ENCODE results near the gene AQP4. TPM values are rescaled to one million over a fixed set of nuclear protein-coding genes. Genes with fewer than 3 reads are reported as not detected.

AQP4 gene, protein sequence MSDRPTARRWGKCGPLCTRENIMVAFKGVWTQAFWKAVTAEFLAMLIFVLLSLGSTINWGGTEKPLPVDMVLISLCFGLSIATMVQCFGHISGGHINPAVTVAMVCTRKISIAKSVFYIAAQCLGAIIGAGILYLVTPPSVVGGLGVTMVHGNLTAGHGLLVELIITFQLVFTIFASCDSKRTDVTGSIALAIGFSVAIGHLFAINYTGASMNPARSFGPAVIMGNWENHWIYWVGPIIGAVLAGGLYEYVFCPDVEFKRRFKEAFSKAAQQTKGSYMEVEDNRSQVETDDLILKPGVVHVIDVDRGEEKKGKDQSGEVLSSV
- 0.18 TPM for polyA plus RNA-seq (2013, experiment 1 of 2)
- 0.20 TPM for polyA plus RNA-seq (2013, experiment 2 of 2)

DNA sequence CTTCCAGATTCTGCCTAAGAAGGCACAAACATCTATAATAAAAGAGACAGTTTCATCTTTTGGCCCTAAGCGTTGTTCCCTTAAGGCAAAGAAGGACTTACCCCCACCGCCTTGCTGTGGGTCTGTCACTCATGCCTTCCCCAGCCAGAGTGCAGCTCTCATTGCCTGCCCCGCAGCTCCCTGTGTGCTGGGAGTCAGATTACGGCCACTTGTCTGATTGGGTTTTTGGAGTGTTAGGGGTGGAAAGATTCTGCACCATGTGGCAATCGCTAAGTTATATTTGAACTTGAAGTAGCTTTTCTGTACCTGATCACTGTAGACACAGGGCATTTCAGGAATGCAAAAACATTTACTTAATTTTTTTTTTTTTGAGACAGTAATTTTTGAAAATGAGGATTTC lies at the start of gene AQP4:
TSS of gene AQP4 (minus strand) at position 151 of the 400 bp plus-strand sequence. CDS start at position 133, 18 bp downstream.
- WGBS, 2 experiments (ENCODE audit: insufficient coverage in 2 of 2), result 44 to 55% methylated on average over 2 to 4 of the region's 5 CpGs
- Histone ChIP-seq H3K36me3 (ENCODE audit: control insufficient read depth, insufficient read depth, low read length) (no peaks in the 10 kb centered on the region), H3K4me1 (ENCODE audit: control insufficient read depth, insufficient read depth, low read length, poor library complexity, severe bottlenecking) (no peaks in the 10 kb centered on the region), H3K27ac (ENCODE audit: low read depth, low read length, severe bottlenecking) (no peak within 1 kb of the TSS), H3K4me3 (ENCODE audit: extremely low read depth, insufficient read depth, low read length, poor library complexity, severe bottlenecking) (no peak within 1 kb of the TSS), H3K9me3 (ENCODE audit: control insufficient read depth, low read length) (no peaks in the 10 kb centered on the region)

- Histone ChIP-seq H3K9me3 (ENCODE audit: control insufficient read depth, low read length) (no peaks in the 10 kb centered on the region), H3K27ac (ENCODE audit: low read depth, low read length, severe bottlenecking) (no peak overlapping the region), H3K36me3 (ENCODE audit: control insufficient read depth, insufficient read depth, low read length) (no peaks in the 10 kb centered on the region), H3K4me1 (ENCODE audit: control insufficient read depth, insufficient read depth, low read length, poor library complexity, severe bottlenecking) (peaks cover 3% of the 10 kb centered on the region), H3K4me3 (ENCODE audit: extremely low read depth, insufficient read depth, low read length, poor library complexity, severe bottlenecking) (no peak overlapping the region)
- 57 to 100% methylated on average over 1 to 2 of the region's 4 CpGs for WGBS, 2 experiments (ENCODE audit: insufficient coverage in 2 of 2)
Observed at GRCh38 chr18:26911840-26912239, 46.3 kb upstream of the AQP4 start.

DNA sequence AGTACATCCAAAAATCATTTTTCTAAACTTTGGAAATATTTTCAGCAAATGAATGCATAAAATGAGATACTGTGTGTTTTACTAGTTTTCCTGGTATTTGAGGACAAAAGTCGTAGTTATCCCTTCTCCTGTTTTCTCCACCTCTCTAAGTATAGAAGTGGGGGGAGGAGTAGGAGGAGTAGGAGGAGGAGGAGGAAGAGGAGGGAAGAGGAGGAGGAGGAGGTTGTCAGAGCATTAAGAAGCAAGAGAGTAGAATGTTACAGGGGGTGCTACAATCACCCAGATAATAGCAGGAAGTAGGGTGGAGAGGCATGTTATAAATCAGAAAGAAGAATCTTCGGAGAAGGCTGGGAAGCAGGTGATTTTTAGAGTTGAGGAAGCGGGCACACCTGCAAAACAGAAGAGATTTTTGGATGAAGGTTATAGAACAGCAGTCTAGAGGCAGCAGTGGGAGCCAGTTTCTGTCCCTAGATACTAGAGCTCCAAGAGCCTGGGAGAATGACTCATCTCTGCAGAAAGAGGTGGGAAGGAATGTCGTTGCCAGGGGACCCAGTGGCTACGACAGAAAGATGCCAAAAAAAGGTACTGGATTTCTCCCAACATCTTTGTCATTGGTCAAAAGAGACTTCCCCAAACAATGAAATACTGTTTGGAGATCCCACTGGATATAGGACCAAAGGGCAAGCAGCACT lies 44.2 kb upstream of the AQP4 start:
- 32 to 70% methylated on average over 3 of the region's 5 CpGs for WGBS, 2 experiments (ENCODE audit: insufficient coverage in 2 of 2)
- H3K4me3 ChIP-seq (ENCODE audit: extremely low read depth, insufficient read depth, low read length, poor library complexity, severe bottlenecking), result no peak overlapping the region
- no peaks in the 10 kb centered on the region for H3K9me3 ChIP-seq (ENCODE audit: control insufficient read depth, low read length)
- H3K27ac ChIP-seq (ENCODE audit: low read depth, low read length, severe bottlenecking), result no peak overlapping the region
- H3K36me3 ChIP-seq (ENCODE audit: control insufficient read depth, insufficient read depth, low read length), result no peaks in the 10 kb centered on the region
- peaks cover 3% of the 10 kb centered on the region for H3K4me1 ChIP-seq (ENCODE audit: control insufficient read depth, insufficient read depth, low read length, poor library complexity, severe bottlenecking)

- Histone ChIP-seq H3K36me3 (ENCODE audit: control insufficient read depth, insufficient read depth, low read length) (no peaks in the 10 kb centered on the region), H3K27ac (ENCODE audit: low read depth, low read length, severe bottlenecking) (no peak overlapping the region), H3K4me3 (ENCODE audit: extremely low read depth, insufficient read depth, low read length, poor library complexity, severe bottlenecking) (no peak overlapping the region), H3K4me1 (ENCODE audit: control insufficient read depth, insufficient read depth, low read length, poor library complexity, severe bottlenecking) (peaks cover 3% of the 10 kb centered on the region), H3K9me3 (ENCODE audit: control insufficient read depth, low read length) (peaks cover 2% of the 10 kb centered on the region)
- whole genome bisulfite sequencing, 2 experiments (ENCODE audit: insufficient coverage in 2 of 2), result 67% methylated on average over 3 of the region's 3 CpGs; no CpG with 5 or more reads in 1 of the 2 experiments
Observed at GRCh38 chr18:26908906-26909305, 43.4 kb upstream of the AQP4 start.

GRCh38 chr18:26902291-26902690 lies 36.8 kb upstream of the AQP4 start:
- 92 to 96% methylated on average over 4 to 5 of the region's 5 CpGs for WGBS, 2 experiments (ENCODE audit: insufficient coverage in 2 of 2)
- H3K27ac ChIP-seq (ENCODE audit: low read depth, low read length, severe bottlenecking), result no peak overlapping the region
- H3K36me3 ChIP-seq (ENCODE audit: control insufficient read depth, insufficient read depth, low read length), result no peaks in the 10 kb centered on the region
- no peaks in the 10 kb centered on the region for H3K4me1 ChIP-seq (ENCODE audit: control insufficient read depth, insufficient read depth, low read length, poor library complexity, severe bottlenecking)
- peaks cover 15% of the 10 kb centered on the region for H3K9me3 ChIP-seq (ENCODE audit: control insufficient read depth, low read length)
- no peak overlapping the region for H3K4me3 ChIP-seq (ENCODE audit: extremely low read depth, insufficient read depth, low read length, poor library complexity, severe bottlenecking)

- Histone ChIP-seq H3K4me1 (ENCODE audit: control insufficient read depth, insufficient read depth, low read length, poor library complexity, severe bottlenecking) (no peaks in the 10 kb centered on the region), H3K36me3 (ENCODE audit: control insufficient read depth, insufficient read depth, low read length) (no peaks in the 10 kb centered on the region), H3K4me3 (ENCODE audit: extremely low read depth, insufficient read depth, low read length, poor library complexity, severe bottlenecking) (no peak overlapping the region), H3K9me3 (ENCODE audit: control insufficient read depth, low read length) (peaks cover 15% of the 10 kb centered on the region), H3K27ac (ENCODE audit: low read depth, low read length, severe bottlenecking) (no peak overlapping the region)
Observed at GRCh38 chr18:26901020-26901419, 35.5 kb upstream of the AQP4 start.

GRCh38 chr18:26894426-26894825 lies 28.9 kb upstream of the AQP4 start:
- no CpG with 5 or more reads among the region's 1 CpG for WGBS, 2 experiments (ENCODE audit: insufficient coverage in 2 of 2)
- Histone ChIP-seq H3K4me1 (ENCODE audit: control insufficient read depth, insufficient read depth, low read length, poor library complexity, severe bottlenecking) (no peaks in the 10 kb centered on the region), H3K4me3 (ENCODE audit: extremely low read depth, insufficient read depth, low read length, poor library complexity, severe bottlenecking) (no peak overlapping the region), H3K27ac (ENCODE audit: low read depth, low read length, severe bottlenecking) (no peak overlapping the region), H3K9me3 (ENCODE audit: control insufficient read depth, low read length) (no peaks in the 10 kb centered on the region), H3K36me3 (ENCODE audit: control insufficient read depth, insufficient read depth, low read length) (no peaks in the 10 kb centered on the region)

GRCh38 chr18:26893996-26894395 lies 28.5 kb upstream of the AQP4 start:
- H3K9me3 ChIP-seq (ENCODE audit: control insufficient read depth, low read length), result no peaks in the 10 kb centered on the region
- no peaks in the 10 kb centered on the region for H3K4me1 ChIP-seq (ENCODE audit: control insufficient read depth, insufficient read depth, low read length, poor library complexity, severe bottlenecking)
- no peak overlapping the region for H3K27ac ChIP-seq (ENCODE audit: low read depth, low read length, severe bottlenecking)
- no peaks in the 10 kb centered on the region for H3K36me3 ChIP-seq (ENCODE audit: control insufficient read depth, insufficient read depth, low read length)
- no peak overlapping the region for H3K4me3 ChIP-seq (ENCODE audit: extremely low read depth, insufficient read depth, low read length, poor library complexity, severe bottlenecking)
- WGBS, 2 experiments (ENCODE audit: insufficient coverage in 2 of 2), result 25 to 29% methylated on average over 6 of the region's 6 CpGs

DNA sequence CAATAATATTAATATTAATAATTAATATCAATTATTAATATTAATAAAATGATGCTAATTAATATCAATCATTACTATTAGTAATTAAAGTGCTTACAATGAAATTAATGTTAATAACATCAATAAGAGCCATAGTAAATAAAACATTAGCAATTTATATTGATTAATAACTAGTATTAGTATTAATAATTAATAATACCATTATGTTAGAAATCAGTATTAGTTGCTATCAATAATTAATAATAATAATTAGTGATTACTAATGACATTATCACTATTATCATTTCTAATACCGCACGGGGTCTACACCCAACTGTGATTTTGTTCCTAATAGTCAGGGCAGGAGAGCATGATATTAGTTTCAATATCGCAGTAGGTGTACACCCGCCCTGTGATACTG lies 22.8 kb upstream of the AQP4 start:
- Histone ChIP-seq H3K4me3 (ENCODE audit: extremely low read depth, insufficient read depth, low read length, poor library complexity, severe bottlenecking) (no peak overlapping the region), H3K4me1 (ENCODE audit: control insufficient read depth, insufficient read depth, low read length, poor library complexity, severe bottlenecking) (no peaks in the 10 kb centered on the region), H3K36me3 (ENCODE audit: control insufficient read depth, insufficient read depth, low read length) (no peaks in the 10 kb centered on the region), H3K9me3 (ENCODE audit: control insufficient read depth, low read length) (no peaks in the 10 kb centered on the region), H3K27ac (ENCODE audit: low read depth, low read length, severe bottlenecking) (no peak overlapping the region)
- WGBS, 2 experiments (ENCODE audit: insufficient coverage in 2 of 2), result 94% methylated on average over 3 of the region's 4 CpGs; no CpG with 5 or more reads in 1 of the 2 experiments

GRCh38 chr18:26875040-26875654 lies 9.6 kb upstream of the AQP4 start:
- H3K36me3 ChIP-seq (ENCODE audit: control insufficient read depth, insufficient read depth, low read length), result no peaks in the 10 kb centered on the region
- WGBS, 2 experiments (ENCODE audit: insufficient coverage in 2 of 2), result 67 to 100% methylated on average over 1 of the region's 2 CpGs
- H3K9me3 ChIP-seq (ENCODE audit: control insufficient read depth, low read length), result no peaks in the 10 kb centered on the region
- no peaks in the 10 kb centered on the region for H3K4me1 ChIP-seq (ENCODE audit: control insufficient read depth, insufficient read depth, low read length, poor library complexity, severe bottlenecking)
- H3K27ac ChIP-seq (ENCODE audit: low read depth, low read length, severe bottlenecking), result no peak overlapping the region
- no peak overlapping the region for H3K4me3 ChIP-seq (ENCODE audit: extremely low read depth, insufficient read depth, low read length, poor library complexity, severe bottlenecking)

DNA sequence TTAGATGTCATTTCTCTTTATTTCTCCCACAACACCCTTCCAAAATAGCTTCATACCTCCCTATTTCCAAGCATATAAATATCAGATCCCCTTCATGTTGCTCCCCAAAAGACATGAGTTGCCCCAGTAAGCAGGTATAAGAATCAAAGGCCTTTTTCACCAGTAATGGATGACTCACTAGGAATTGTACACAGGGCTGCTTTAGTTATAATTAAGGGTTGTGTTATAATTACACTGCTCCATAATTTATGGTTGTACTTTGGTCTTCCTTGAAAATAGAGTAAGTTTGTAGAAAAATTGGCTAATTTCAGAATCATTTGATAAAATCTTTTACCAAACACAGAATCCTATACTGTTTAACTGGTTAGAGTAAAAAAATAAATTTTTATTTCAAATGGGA lies 8.8 kb upstream of the AQP4 start:
- H3K4me3 ChIP-seq (ENCODE audit: extremely low read depth, insufficient read depth, low read length, poor library complexity, severe bottlenecking), result no peak overlapping the region
- H3K36me3 ChIP-seq (ENCODE audit: control insufficient read depth, insufficient read depth, low read length), result no peaks in the 10 kb centered on the region
- no peak overlapping the region for H3K27ac ChIP-seq (ENCODE audit: low read depth, low read length, severe bottlenecking)
- H3K9me3 ChIP-seq (ENCODE audit: control insufficient read depth, low read length), result no peaks in the 10 kb centered on the region
- no peaks in the 10 kb centered on the region for H3K4me1 ChIP-seq (ENCODE audit: control insufficient read depth, insufficient read depth, low read length, poor library complexity, severe bottlenecking)
